HEK293T (cell line): ENCODE results near the gene FAM83D.
"Not testable (repeated sequence)": the region's sequence is repeated elsewhere in the genome, so short reads cannot be mapped to it uniquely, and the experiment has no call there.

ENCODE experiments used
- CTCF ChIA-PET: fragments of 350-600 bp; formaldehyde crosslinking; extraction: SDS; loops from one replicate; lab custom pipeline; 2021; ENCODE audit warnings: antibody characterized with exemption, inconsistent platforms; lab: Yijun Ruan, JAX
- POLR2A ChIA-PET: fragments of 350-600 bp; formaldehyde crosslinking; extraction: SDS; loops from one replicate; lab custom pipeline; 2020; ENCODE audit warnings: antibody characterized with exemption, inconsistent platforms; lab: Yijun Ruan, JAX
- DNase-seq: peaks from one replicate; pipeline ENCODE4 v3.0.0; 2012; ENCODE audit warnings: mixed read lengths; ENCODE audit errors: extremely low spot score
- ARNT ChIP-seq: fragments of 450-650 bp; IDR thresholded peaks from 2 replicates; pipeline ENCODE4 v1.6.1; 2017; ENCODE audit warnings: mild to moderate bottlenecking
- BHLHE40 ChIP-seq: fragments of 450-650 bp; IDR thresholded peaks from 2 replicates; pipeline ENCODE4 v1.6.1; 2016; ENCODE audit warnings: mild to moderate bottlenecking, moderate library complexity, borderline replicate concordance
- CTBP1 ChIP-seq: fragments of 450-650 bp; IDR thresholded peaks from 2 replicates; pipeline ENCODE4 v1.6.1; 2016; ENCODE audit warnings: borderline replicate concordance
- ELF4 ChIP-seq: fragments of 450-650 bp; IDR thresholded peaks from 2 replicates; pipeline ENCODE4 v1.6.1; 2017; ENCODE audit warnings: antibody characterized with exemption
- FOXA1 ChIP-seq: fragments of 450-650 bp; IDR thresholded peaks from 2 replicates; pipeline ENCODE4 v1.6.1; 2016; ENCODE audit warnings: mild to moderate bottlenecking
- FOXK2 ChIP-seq: fragments of 450-650 bp; IDR thresholded peaks from 2 replicates; pipeline ENCODE4 v1.6.1; 2016; ENCODE audit warnings: mild to moderate bottlenecking
- FOXM1 ChIP-seq: fragments of 450-650 bp; IDR thresholded peaks from 2 replicates; pipeline ENCODE4 v1.6.1; 2017; ENCODE audit warnings: mild to moderate bottlenecking, borderline replicate concordance
- HDGF ChIP-seq: fragments of 450-650 bp; IDR thresholded peaks from 2 replicates; pipeline ENCODE4 v1.6.1; 2017; ENCODE audit warnings: antibody characterized with exemption, borderline replicate concordance
- L3MBTL2 ChIP-seq: fragments of 450-650 bp; conservative IDR thresholded peaks from 2 replicates; pipeline ENCODE4 v1.6.1; 2016; ENCODE audit warnings: mild to moderate bottlenecking
- LEF1 ChIP-seq: fragments of 450-650 bp; IDR thresholded peaks from 2 replicates; pipeline ENCODE4 v1.6.1; 2017; ENCODE audit warnings: mild to moderate bottlenecking, borderline replicate concordance
- NFRKB ChIP-seq: fragments of 450-650 bp; IDR thresholded peaks from 2 replicates; pipeline ENCODE4 v1.6.1; 2016; ENCODE audit warnings: mild to moderate bottlenecking, moderate library complexity
- SP1 ChIP-seq: fragments of 450-650 bp; IDR thresholded peaks from 2 replicates; pipeline ENCODE4 v1.6.1; 2017
- SUZ12 ChIP-seq: fragments of 450-650 bp; IDR thresholded peaks from 2 replicates; pipeline ENCODE4 v1.6.1; 2016; ENCODE audit warnings: mild to moderate bottlenecking
- TARDBP ChIP-seq: fragments of 450-650 bp; IDR thresholded peaks from 2 replicates; pipeline ENCODE4 v1.6.1; 2016
- ZNF384 ChIP-seq: fragments of 450-650 bp; IDR thresholded peaks from 2 replicates; pipeline ENCODE4 v1.6.1; 2016
- TF ChIP-seq, protein P1 (sequence below): fragments of 450-650 bp; IDR thresholded peaks from 2 replicates; pipeline ENCODE4 v1.6.1; 2016

FAM83D gene

DNA sequence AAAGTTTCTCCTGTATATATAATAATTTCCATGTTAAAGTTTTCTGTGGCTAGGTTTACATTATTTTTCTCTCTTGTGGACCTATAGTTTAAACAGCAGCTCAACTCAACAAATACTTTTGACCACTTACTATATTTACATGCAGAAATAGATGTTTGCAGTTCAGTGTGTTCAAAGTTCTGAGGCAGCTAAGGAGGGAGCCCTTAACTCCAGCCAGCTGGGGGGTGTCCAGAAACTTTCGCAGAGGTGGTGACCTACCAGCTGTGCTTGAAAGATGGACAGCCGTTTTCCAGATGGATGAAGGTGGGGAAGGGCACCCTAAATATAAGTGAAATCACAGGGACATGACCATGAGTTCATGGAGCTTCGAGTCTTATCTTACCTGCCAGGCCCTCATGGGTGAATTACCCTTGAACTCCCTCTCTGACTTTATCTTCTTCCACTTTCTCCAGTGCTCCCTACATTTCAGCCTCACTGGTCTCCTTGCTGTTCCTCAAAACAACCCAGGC, 69.4 kb downstream of the FAM83D start:
- ChIA-PET CTCF (no interaction called here), POLR2A (interaction anchor here (2.3 kb wide), 1 partner anchor 33 kb away, joined by 7 read pairs; the partner anchor contains the start of gene DHX35)
- no peak for DNase-seq
- TF ChIP-seq BHLHE40 = no peak
- TF ChIP-seq FOXM1 = no peak
- TF ChIP-seq LEF1 = no peak
- TF ChIP-seq ELF4 = no peak

DNA sequence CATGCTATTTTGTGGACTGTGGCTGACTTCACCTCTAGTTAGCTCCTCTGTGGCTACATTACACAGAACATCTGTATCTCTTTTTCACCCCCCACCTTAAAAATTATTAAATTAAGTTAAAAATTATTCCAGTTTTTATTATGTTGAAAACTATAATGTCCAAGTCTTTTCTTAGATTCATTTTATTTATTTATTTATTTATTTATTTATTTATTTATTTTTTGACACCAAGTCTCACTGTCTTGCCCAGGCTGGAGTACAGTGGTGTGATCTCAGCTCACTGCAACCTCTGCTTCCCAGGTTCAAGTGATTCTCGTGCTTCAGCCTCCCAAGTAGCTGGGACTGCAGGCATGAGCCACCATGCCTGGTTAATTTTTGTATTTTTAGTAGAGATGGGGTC, 70.6 kb downstream of the FAM83D start:
- DNase-seq, POLR2A ChIA-PET: not testable (repeated sequence)
- CTCF ChIA-PET = interaction anchor here (0.7 kb wide), 1 partner anchor 15 kb away, joined by 5 read pairs; no protein-coding TSS in a partner anchor

DNA sequence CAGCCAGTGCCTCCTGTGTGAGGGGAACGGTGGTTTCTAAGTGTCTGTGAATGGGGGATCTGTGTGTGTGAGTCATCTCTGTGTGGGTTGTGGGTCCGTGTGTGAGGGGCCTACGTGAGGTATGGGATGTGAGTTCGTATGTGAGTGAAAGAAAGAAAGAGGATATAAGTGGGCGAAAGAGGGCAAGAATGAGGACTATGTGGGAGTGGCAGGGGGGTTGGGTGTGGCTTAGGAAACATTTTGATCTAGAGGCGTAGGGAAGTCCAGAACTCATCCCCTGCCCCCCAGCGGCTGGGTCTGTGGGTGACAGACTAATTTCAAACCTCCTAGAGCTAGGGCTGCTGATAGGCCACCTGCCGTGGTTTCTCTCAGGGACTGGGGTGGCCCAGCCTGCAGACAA, 71.4 kb downstream of the FAM83D start:
- ChIA-PET CTCF (no interaction called here), POLR2A (no interaction called here)

DNA sequence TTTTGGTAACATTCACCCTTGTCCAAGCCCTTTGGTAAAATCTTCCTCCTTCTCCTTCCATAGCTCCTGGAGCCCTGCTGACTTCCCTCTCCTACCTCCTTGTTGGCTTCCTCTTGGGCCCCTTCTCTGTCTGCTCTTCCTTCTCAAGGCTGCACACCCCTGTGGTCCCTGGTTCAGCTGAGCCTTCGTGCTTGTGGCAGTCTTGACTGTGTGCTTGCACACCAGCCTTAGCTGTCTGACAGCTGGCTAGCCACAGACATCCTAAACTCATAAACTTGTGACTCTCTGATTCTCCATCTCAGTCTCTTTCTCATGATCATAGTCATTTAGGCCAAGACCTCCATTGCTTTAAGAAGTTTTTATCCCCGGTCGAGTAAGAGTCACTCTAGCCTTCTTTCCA, 73.0 kb downstream of the FAM83D start:
- POLR2A ChIA-PET = no interaction called here
- TF ChIP-seq FOXM1 = no peak
- no peak for TF ChIP-seq ELF4
- no peak for TF ChIP-seq HDGF
- no peak for TF ChIP-seq LEF1
- no peak for TF ChIP-seq SP1
- no peak for TF ChIP-seq NFRKB
- no peak for TF ChIP-seq FOXA1

More for the DNA sequence above, 71.4 kb downstream of the FAM83D start:
- no peak for DNase-seq
- TF ChIP-seq NFRKB = no peak
- no peak for TF ChIP-seq ZNF384
- no peak for TF ChIP-seq CTBP1
- no peak for TF ChIP-seq SUZ12
- TF ChIP-seq L3MBTL2 = no peak
- TF ChIP-seq TARDBP = no peak
- TF ChIP-seq BHLHE40 = no peak
- TF ChIP-seq ARNT = no peak
- TF ChIP-seq LEF1 = no peak
- TF ChIP-seq FOXM1 = no peak

DNA sequence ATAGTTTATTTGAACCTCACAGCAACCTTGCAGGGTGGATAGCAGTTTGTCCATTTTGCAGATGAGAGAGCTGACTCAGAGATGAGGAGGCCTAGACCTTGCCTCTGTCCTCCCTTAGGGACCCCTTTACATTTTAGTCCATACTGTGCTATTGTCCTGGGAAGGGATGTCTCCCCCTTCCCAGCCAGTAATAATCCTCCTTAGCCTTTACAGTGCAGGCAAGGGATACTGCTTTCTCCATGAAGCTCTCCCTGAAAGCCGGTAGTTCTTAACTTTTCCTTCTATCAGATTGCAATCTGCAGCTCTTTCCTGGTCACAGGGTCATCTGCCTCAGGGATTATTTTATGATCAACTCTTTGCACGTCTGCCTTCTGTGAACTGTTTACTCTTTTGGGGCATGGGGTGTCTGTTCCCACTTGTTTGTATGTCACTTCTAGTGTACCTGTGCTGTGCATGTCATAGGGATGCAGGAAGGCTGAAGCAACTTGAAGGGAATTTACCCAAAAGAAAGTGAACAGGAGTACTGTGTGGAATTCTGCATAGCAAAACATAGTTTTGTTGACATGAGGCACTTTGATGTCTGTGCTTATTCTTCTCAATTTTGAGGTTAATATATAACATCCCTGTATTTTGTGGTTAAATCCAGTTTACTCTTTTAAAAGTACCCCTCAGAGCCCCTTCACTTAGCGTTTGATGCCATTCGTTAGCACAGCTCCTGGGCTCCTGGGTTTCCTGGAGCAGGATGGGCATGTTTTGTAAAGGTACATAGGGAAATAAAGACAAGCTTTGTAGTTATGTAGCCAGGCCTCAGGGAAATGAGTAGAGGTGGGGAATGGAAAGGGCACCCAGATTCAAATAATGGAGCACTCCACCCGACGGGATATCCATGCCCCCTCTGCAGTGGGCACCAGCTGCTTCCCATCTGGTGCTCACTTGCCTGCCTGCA, 74.0 kb downstream of the FAM83D start:
- no peak for DNase-seq
- POLR2A ChIA-PET = no interaction called here
- CTCF ChIA-PET = no interaction called here
- TF ChIP-seq L3MBTL2 = no peak
- no peak for TF ChIP-seq CTBP1
- no peak for TF ChIP-seq TARDBP
- TF ChIP-seq ELF4 = no peak
- TF ChIP-seq FOXK2 = no peak
- TF ChIP-seq NFRKB = no peak
- no peak for TF ChIP-seq LEF1
- TF ChIP-seq SP1 = no peak
- no peak for TF ChIP-seq ARNT
- TF ChIP-seq SUZ12 = no peak
- TF ChIP-seq, protein P1, sequence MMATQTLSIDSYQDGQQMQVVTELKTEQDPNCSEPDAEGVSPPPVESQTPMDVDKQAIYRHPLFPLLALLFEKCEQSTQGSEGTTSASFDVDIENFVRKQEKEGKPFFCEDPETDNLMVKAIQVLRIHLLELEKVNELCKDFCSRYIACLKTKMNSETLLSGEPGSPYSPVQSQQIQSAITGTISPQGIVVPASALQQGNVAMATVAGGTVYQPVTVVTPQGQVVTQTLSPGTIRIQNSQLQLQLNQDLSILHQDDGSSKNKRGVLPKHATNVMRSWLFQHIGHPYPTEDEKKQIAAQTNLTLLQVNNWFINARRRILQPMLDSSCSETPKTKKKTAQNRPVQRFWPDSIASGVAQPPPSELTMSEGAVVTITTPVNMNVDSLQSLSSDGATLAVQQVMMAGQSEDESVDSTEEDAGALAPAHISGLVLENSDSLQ = no peak
- TF ChIP-seq ZNF384 = no peak
- TF ChIP-seq BHLHE40 = no peak
- TF ChIP-seq FOXM1 = no peak
- no peak for TF ChIP-seq HDGF
- no peak for TF ChIP-seq FOXA1

More for the DNA sequence above, 73.0 kb downstream of the FAM83D start:
- DNase-seq = no peak
- CTCF ChIA-PET = no interaction called here
